Cardiac muscle cell (in vitro differentiated cells and primary cell): ENCODE results near the gene GSTA2. TPM values are rescaled to one million over a fixed set of nuclear protein-coding genes. Genes with fewer than 3 reads are reported as not detected.

Experiments used
- DNase-seq, 2 donors: peaks; one replicate each; pipeline versions ENCODE4 v3.0.0 to v3.0.0-alpha.2; 2010 to 2017; ENCODE audit warnings: low read depth in 1 of 2, low spot score in 1 of 2
- H3K27ac ChIP-seq: fragments of 200-600 bp; sonication (generic); 2 replicates; pipeline ENCODE4 v1.5.1; 2016
- H3K27me3 ChIP-seq: fragments of 200-600 bp; sonication (generic); 2 replicates; pipeline ENCODE4 v1.6.0; 2016; ENCODE audit warnings: control low read depth
- H3K36me3 ChIP-seq: fragments of 200-600 bp; sonication (generic); 2 replicates; pipeline ENCODE4 v1.5.1; 2016; ENCODE audit warnings: control low read depth
- H3K4me1 ChIP-seq: fragments of 200-600 bp; sonication (generic); 2 replicates; pipeline ENCODE4 v1.8.1; 2017; ENCODE audit warnings: low read depth, mild to moderate bottlenecking, mixed run types
- H3K4me3 ChIP-seq: fragments of 200-600 bp; sonication (generic); 2 replicates; pipeline ENCODE4 v1.5.1; 2016; ENCODE audit warnings: mild to moderate bottlenecking
- H3K9me3 ChIP-seq: fragments of 200-600 bp; sonication (generic); 2 replicates; pipeline ENCODE4 v1.5.1; 2017; ENCODE audit warnings: low read depth, mild to moderate bottlenecking, control low read depth
- CTCF ChIP-seq: IDR thresholded peaks from 2 replicates; pipeline ENCODE4 v1.5.1; 2012; ENCODE audit warnings: low read depth, mild to moderate bottlenecking, low read length
- polyA plus RNA-seq: library from polyadenylated mRNA; unstranded; fragments of >200 nt; fragmentation: Nextera tagmentation; extraction: Ambion mirVana; gene quantifications from 2 replicates; pipeline ENCODE4 v1.2.1, GENCODE V29; 2016
- total RNA-seq: library from RNA; depleted of rRNA; stranded (reverse); fragments of >200 nt; gene quantifications from 2 replicates; pipeline ENCODE4 v1.2.3, GENCODE V29; 2016

The GSTA2 gene
- total and polyA plus RNA-seq, 2 experiments from 2014 or later, result 0.24 TPM; not detected in 1

GRCh38 chr6:52733172-52733571 is 30.1 kb downstream of the GSTA2 start:
- no peak for TF ChIP-seq CTCF
- Histone ChIP-seq H3K9me3 (no peaks in the 10 kb centered on the region), H3K4me3 (no peak overlapping the region), H3K27me3 (no peaks in the 10 kb centered on the region), H3K4me1 (no peaks in the 10 kb centered on the region), H3K36me3 (no peaks in the 10 kb centered on the region), H3K27ac (no peak overlapping the region)
- DNase-seq, result no peak

GRCh38 chr6:52731719-52732118 is 31.6 kb downstream of the GSTA2 start:
- Histone ChIP-seq H3K36me3 (no peaks in the 10 kb centered on the region), H3K27ac (no peak overlapping the region), H3K4me3 (no peak overlapping the region), H3K27me3 (no peaks in the 10 kb centered on the region), H3K9me3 (no peaks in the 10 kb centered on the region), H3K4me1 (no peaks in the 10 kb centered on the region)
- DNase-seq, result no peak
- TF ChIP-seq CTCF, result no peak

- H3K27ac ChIP-seq, result no peak overlapping the region
- H3K4me3 ChIP-seq, result no peak overlapping the region
- no peak for DNase-seq
- no peak for TF ChIP-seq CTCF
- H3K4me1 ChIP-seq, result no peaks in the 10 kb centered on the region
- H3K9me3 ChIP-seq, result no peaks in the 10 kb centered on the region
- H3K27me3 ChIP-seq, result no peaks in the 10 kb centered on the region
- H3K36me3 ChIP-seq, result no peaks in the 10 kb centered on the region
Observed at GRCh38 chr6:52729576-52729975, 33.7 kb downstream of the GSTA2 start.

- Histone ChIP-seq H3K4me1 (no peaks in the 10 kb centered on the region), H3K27ac (no peak overlapping the region), H3K36me3 (no peaks in the 10 kb centered on the region), H3K27me3 (no peaks in the 10 kb centered on the region), H3K9me3 (no peaks in the 10 kb centered on the region), H3K4me3 (no peak overlapping the region)
- peak in 1 of 2 donors; percentile 33 for DNase-seq
- TF ChIP-seq CTCF, result no peak
Observed at GRCh38 chr6:52728394-52728793, 34.9 kb downstream of the GSTA2 start.

GRCh38 chr6:52727908-52728307 is 35.4 kb downstream of the GSTA2 start:
- no peak overlapping the region for H3K27ac ChIP-seq
- no peaks in the 10 kb centered on the region for H3K36me3 ChIP-seq
- H3K4me3 ChIP-seq, result no peak overlapping the region
- no peaks in the 10 kb centered on the region for H3K27me3 ChIP-seq
- no peak for TF ChIP-seq CTCF
- H3K9me3 ChIP-seq, result no peaks in the 10 kb centered on the region
- no peaks in the 10 kb centered on the region for H3K4me1 ChIP-seq
- no peak for DNase-seq
